Stimulated activated CD4-positive, alpha-beta T cell treated with anti-CD3 and anti-CD28 coated beads, Interleukin-15, amount 100 ng/mL, for 24 hours (primary cell): ENCODE results near the gene MCL1.

ENCODE experiments used
- DNase-seq: peaks from one replicate; pipeline ENCODE4 v3.0.0-alpha.2; 2020

MCL1 gene

GRCh38 chr1:150555198-150555970 lies 24.0 kb downstream of the MCL1 start:
- no peak for DNase-seq

- no peak for DNase-seq
These were observed 25.3 kb downstream of the MCL1 start for GRCh38 chr1:150554086-150554452.

- DNase-seq, result no peak
These were observed 25.9 kb downstream of the MCL1 start for GRCh38 chr1:150553392-150554085.

GRCh38 chr1:150552911-150553289 lies 26.5 kb downstream of the MCL1 start:
- DNase-seq, result no peak

GRCh38 chr1:150552128-150552910 lies 27.1 kb downstream of the MCL1 start:
- peak; percentile 41 for DNase-seq

- no peak for DNase-seq
These were observed 27.7 kb downstream of the MCL1 start for GRCh38 chr1:150551784-150552127.

GRCh38 chr1:150551051-150551783 lies 28.2 kb downstream of the MCL1 start:
- DNase-seq, result peak; percentile 33

- no peak for DNase-seq
These were observed 29.0 kb downstream of the MCL1 start for GRCh38 chr1:150550222-150551050.

- DNase-seq, result no peak
These were observed 29.8 kb downstream of the MCL1 start for GRCh38 chr1:150549496-150550221.

- peak; percentile 60 for DNase-seq
These were observed 30.5 kb downstream of the MCL1 start, which contains the start of gene ADAMTSL4 for GRCh38 chr1:150548632-150549495. Gene ADAMTSL4 (plus strand): TSS chr1:150549408. CDS start chr1:150552289, 2,881 bp downstream.

GRCh38 chr1:150548324-150548631 lies 31.1 kb downstream of the MCL1 start:
- no peak for DNase-seq

GRCh38 chr1:150546294-150546937 lies 33.0 kb downstream of the MCL1 start:
- no peak for DNase-seq

GRCh38 chr1:150545486-150546032 lies 33.9 kb downstream of the MCL1 start:
- DNase-seq, result no peak

GRCh38 chr1:150544204-150544603 lies 35.2 kb downstream of the MCL1 start:
- no peak for DNase-seq

GRCh38 chr1:150543500-150544143 lies 35.8 kb downstream of the MCL1 start:
- no peak for DNase-seq

GRCh38 chr1:150537732-150538684 lies 41.4 kb downstream of the MCL1 start:
- DNase-seq, result no peak

- DNase-seq, result no peak
These were observed 42.3 kb downstream of the MCL1 start for GRCh38 chr1:150536836-150537731.
